Urinary bladder (tissue), 4 donors: ENCODE measurements around the gene SLCO2B1. TPM values are rescaled to one million over a fixed set of nuclear protein-coding genes. Genes with fewer than 3 reads are reported as not detected.

Experiments
- DNase-seq: peaks from one replicate; pipeline ENCODE4 v3.0.0-alpha.2; 2015; ENCODE audit errors: extremely low spot score
- H3K27ac ChIP-seq: one replicate; pipeline ENCODE4 v1.5.1; 2013; ENCODE audit warnings: low read depth, mild to moderate bottlenecking, moderate library complexity
- H3K36me3 ChIP-seq: one replicate; pipeline ENCODE4 v1.6.1; 2013; ENCODE audit warnings: mild to moderate bottlenecking, moderate library complexity; ENCODE audit not compliant: insufficient read depth
- H3K4me1 ChIP-seq: one replicate; pipeline ENCODE4 v1.6.1; 2013; ENCODE audit warnings: mild to moderate bottlenecking, moderate library complexity; ENCODE audit not compliant: insufficient read depth
- H3K4me3 ChIP-seq: one replicate; pipeline ENCODE4 v1.5.1; 2013; ENCODE audit warnings: low read depth, low read length
- WGBS: extraction: QIAGEN DNeasy Blood & Tissue Kit; methylation state at CpG from one replicate; pipeline ENCODE4 v1.1.7; 2013; 5-methylcytosine and 5-hydroxymethylcytosine counted together
- polyA plus RNA-seq: library from polyadenylated mRNA; stranded (reverse); fragments of 200-250 nt; gene quantifications from one replicate; pipeline ENCODE4 v1.2.3, GENCODE V29; 2013
- total RNA-seq: library from RNA; depleted of rRNA; stranded (reverse); fragments of >200 nt; gene quantifications from one replicate; pipeline ENCODE4 v1.2.3, GENCODE V29; 2014
- donor health status: healthy with polysubstance abuse.
- donor health status: healthy.

SLCO2B1 gene
- total and polyA plus RNA-seq, 2 donors, result 11.7 to 25.1 TPM

DNA sequence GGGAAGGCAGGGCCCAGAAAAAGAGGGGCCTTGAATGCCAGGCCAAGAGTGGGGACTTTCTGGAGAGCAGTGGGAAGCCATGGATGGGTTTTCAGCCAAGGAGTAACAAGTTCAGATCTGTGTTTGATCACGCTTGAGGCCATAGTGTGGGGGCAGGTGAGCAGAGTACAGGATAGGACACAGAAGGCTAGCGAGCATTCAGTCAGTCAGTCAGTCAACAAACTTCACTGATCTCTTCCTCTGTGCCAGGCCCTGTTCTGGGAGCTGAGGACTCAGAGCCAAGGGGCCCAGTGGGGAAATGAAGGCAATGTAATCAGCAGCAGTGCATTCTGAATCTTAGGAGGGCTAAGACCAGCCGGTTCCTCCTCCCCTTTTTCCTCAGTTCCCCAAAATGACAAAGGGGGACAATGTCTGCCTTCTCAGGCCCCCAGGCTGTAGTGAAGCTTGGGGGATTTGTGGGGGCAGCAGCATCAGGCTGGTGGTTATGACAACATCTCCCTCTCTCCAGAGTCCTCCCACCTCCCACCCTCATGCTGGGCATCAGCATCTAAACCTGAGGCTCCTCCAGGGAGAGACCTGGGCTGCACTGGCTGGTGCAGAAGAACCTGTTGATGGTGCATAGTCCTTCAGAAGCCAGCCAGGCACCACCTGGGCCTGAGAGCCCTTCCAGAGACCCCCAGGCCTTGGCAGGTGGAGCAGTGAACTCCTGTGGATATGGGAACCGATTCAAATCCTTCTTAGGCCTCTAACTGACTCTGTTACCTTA lies 46.8 kb downstream of the SLCO2B1 start:
- WGBS, result 92% methylated on average over 4 of the region's 4 CpGs
- DNase-seq, result no peak

DNA sequence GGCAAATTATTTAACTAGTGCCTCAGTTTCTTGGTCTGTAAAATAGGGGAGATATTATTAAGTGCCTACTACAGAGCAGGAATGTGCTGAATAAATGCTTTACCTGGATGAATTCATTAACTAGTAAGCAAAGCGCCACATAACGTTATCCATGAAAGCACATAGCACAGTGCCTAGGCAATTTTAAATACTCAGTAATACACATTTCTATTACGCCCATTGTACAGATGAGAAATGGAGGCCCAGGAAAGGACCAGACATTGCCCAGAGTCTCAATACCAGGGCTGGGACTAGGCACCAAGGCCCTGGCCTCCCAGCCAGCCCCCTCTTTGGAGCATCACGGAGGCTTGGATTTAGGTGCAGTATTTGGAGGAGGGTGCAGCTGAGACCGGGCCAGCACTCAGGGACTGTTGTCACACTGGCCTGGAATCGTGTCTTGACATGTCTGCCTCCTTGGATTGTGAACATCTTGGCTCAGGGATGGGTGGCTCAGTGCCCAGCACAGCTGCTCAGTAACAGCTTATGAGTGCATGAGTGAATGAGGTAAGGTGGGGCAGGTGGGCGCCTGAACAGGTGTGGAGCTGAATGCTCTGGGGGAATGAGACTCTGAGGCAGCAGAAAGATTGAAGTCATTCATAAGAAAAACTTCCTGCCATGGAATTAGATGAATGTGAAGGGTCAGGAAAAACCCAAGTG lies 47.5 kb downstream of the SLCO2B1 start:
- Histone ChIP-seq H3K4me3 (no peak overlapping the region), H3K36me3 (no peaks in the 10 kb centered on the region), H3K27ac (no peak overlapping the region), H3K4me1 (no peaks in the 10 kb centered on the region)
- 89% methylated on average over 7 of the region's 7 CpGs for WGBS
- no peak for DNase-seq

More for the DNA sequence above, 46.8 kb downstream of the SLCO2B1 start:
- Histone ChIP-seq H3K4me3 (no peak overlapping the region), H3K36me3 (no peaks in the 10 kb centered on the region), H3K27ac (no peak overlapping the region), H3K4me1 (no peaks in the 10 kb centered on the region)

DNA sequence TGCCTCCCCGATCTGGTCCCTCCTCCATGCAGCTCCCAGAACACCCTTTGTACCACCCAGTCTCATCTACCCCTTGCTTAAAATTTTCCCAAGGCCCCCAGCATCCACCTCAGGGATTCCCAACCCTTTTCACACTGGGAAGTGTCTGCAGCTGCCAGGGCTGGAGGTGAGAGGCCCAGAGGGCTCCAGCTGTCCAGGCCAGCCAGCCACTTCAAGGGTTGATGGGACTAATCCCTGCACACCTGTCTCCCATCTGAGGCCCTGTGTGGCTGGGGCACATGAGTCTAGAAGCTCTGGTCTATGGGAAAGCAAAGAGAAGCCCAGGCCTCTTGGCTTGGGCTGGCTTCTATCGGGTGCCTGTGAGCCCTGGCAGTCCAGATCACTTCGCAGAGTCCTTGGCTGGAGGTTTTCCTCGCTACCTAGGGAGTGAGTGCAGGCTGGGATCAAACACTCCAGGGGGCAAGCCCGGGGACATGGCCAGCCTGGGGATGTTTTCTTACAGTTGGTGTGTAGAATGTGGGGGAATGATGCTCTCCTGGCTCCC lies 48.6 kb downstream of the SLCO2B1 start:
- H3K4me3 ChIP-seq, result no peak overlapping the region
- DNase-seq, result no peak
- WGBS, result 87% methylated on average over 5 of the region's 5 CpGs
- H3K4me1 ChIP-seq, result no peaks in the 10 kb centered on the region
- H3K27ac ChIP-seq, result no peak overlapping the region
- no peaks in the 10 kb centered on the region for H3K36me3 ChIP-seq

DNA sequence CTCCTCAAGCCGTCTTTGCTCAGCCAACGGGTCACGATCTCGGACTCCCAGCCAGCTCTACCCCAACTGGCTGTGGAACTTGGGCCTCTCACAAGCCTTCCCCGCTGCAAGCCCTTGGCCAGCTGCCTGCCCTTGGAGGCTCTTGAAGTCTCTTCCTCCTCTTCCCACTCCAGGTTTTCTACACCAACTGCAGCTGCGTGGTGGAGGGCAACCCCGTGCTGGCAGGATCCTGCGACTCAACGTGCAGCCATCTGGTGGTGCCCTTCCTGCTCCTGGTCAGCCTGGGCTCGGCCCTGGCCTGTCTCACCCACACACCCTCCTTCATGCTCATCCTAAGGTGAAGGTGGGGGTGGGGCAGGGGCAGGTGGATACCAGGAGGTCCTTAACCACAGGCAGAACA lies 49.1 kb downstream of the SLCO2B1 start:
- no peak for DNase-seq
- WGBS, result 65% methylated on average over 10 of the region's 10 CpGs
- Histone ChIP-seq H3K4me3 (no peak overlapping the region), H3K36me3 (no peaks in the 10 kb centered on the region), H3K27ac (no peak overlapping the region), H3K4me1 (no peaks in the 10 kb centered on the region)

DNA sequence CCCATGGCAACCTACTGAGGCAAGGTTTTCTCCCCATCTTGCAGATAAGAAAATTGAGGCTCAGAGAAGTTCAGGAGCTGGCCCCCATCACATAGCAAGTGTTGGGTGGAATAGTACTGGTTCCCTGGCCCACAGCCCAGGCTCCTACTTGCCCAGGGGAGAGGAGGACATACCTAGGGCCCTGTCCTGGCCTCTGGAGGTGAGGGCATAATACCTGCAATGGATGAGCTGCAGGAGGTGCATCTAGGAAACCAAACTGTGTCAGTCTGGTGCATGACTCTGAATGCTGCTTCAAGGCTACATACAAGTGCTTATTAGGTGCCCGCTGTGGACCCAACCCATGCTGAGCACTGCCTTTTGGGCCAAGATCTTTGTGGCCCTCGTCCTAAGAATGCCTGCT lies 49.6 kb downstream of the SLCO2B1 start:
- Histone ChIP-seq H3K4me3 (no peak overlapping the region), H3K36me3 (no peaks in the 10 kb centered on the region), H3K4me1 (no peaks in the 10 kb centered on the region), H3K27ac (no peak overlapping the region)
- DNase-seq, result no peak
- 90% methylated on average over 2 of the region's 2 CpGs for whole genome bisulfite sequencing

DNA sequence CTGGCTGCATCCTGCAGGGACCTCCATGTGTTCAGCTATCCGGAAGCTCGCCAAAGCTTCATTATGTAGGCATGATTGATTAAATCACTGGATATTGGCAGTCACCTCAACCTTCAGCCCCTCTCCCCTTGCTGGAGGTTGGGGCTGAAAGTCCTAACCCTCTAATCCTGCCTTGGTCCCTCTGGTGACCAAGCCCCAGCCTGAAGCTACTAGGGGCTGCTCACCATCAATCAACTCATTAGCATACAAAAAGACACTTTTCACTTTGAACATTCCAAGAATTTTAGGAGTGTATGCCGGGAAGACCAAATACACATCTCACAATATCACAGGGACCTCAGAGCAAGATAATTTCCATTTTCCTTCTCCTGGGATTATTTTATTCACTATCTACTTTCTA lies 50.9 kb downstream of the SLCO2B1 start:
- Histone ChIP-seq H3K27ac (no peak overlapping the region), H3K36me3 (no peaks in the 10 kb centered on the region), H3K4me1 (no peaks in the 10 kb centered on the region), H3K4me3 (no peak overlapping the region)
- WGBS, result 79% methylated on average over 3 of the region's 3 CpGs
- no peak for DNase-seq

DNA sequence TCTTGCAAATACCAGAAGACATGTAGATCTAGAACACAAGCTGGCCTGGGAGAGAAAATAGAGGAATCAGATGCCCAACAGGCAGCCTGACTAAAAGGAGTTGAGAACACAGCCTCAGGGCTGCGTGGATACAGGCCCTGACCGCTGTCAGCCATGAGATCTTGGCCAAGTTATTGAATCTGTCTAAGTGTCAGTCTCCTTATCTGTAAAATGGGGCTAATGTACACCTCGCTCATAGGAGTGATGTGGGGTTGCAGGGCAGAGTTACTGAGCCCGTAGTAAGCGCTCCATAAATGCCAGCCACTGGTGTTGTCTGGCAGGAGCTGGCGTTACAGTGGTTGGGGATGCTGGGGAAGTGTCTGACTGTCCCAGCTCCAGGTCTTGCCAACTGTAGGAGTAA lies 51.3 kb downstream of the SLCO2B1 start:
- no peak for DNase-seq
- no peak overlapping the region for H3K4me3 ChIP-seq
- H3K4me1 ChIP-seq, result no peaks in the 10 kb centered on the region
- no peak overlapping the region for H3K27ac ChIP-seq
- H3K36me3 ChIP-seq, result no peaks in the 10 kb centered on the region
- 93% methylated on average over 6 of the region's 6 CpGs for WGBS

DNA sequence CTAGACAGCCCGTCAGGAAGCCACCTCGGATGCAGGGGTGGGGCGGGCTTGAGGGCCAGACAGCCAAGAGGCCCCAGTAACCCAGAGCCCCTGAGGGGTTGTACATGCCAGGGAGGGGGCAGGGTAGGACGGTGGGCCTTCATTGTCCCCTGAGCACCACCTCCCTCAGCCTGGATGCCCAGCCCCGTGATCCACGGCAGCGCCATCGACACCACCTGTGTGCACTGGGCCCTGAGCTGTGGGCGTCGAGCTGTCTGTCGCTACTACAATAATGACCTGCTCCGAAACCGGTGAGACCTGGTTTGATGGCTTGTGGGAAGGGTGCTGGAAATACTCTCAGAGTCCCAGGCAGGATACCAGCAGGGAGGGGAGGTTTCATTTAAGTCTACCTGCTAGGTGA lies 52.2 kb downstream of the SLCO2B1 start:
- no peak overlapping the region for H3K4me3 ChIP-seq
- H3K36me3 ChIP-seq, result no peaks in the 10 kb centered on the region
- DNase-seq, result no peak
- WGBS, result 85% methylated on average over 13 of the region's 13 CpGs
- no peak overlapping the region for H3K27ac ChIP-seq
- H3K4me1 ChIP-seq, result no peaks in the 10 kb centered on the region

DNA sequence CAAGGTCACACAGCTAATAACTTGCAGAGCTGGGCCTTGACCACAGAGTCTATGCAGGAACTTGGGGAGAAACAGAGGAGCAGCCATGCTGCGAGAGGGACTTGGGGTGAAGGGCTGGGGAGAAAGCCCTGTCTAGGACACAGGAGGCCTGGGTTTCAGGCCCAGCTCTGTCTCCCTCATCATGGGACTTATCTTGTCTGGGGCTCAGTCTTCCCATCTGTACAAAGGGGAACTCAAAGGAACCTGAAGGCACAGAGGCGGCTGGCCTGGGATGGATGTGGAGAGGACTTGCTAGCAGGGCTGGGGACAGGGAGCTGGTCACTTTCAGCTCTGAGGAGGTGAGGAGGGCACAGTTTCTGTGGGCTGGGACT lies 52.7 kb downstream of the SLCO2B1 start:
- 98% methylated on average over 2 of the region's 2 CpGs for WGBS
- Histone ChIP-seq H3K4me3 (no peak overlapping the region), H3K27ac (no peak overlapping the region), H3K4me1 (no peaks in the 10 kb centered on the region), H3K36me3 (no peaks in the 10 kb centered on the region)
- no peak for DNase-seq

DNA sequence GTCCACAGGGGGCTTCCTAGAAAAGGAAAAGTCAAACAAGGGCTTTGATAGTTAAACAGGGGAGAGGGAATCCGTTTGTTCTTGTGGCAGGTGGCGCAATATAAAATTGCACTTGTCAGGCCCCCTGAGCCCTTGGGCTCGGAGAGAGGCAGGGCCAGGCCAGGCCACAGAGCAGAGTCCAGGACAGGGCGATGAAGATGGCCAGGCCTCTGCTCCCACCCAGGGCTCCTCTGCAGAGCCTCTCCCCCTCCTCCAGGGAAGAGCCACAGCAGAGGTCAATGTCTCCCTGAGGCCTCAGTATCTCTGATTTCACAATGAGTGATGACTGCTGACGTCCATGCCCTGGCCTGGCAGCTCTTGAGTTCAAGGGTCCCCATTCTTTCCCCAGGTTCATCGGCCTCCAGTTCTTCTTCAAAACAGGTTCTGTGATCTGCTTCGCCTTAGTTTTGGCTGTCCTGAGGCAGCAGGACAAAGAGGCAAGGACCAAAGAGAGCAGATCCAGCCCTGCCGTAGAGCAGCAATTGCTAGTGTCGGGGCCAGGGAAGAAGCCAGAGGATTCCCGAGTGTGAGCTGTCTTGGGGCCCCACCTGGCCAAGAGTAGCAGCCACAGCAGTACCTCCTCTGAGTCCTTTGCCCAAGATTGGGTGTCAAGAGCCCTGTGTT lies 53.2 kb downstream of the SLCO2B1 start:
- DNase-seq, result no peak
- Histone ChIP-seq H3K27ac (no peak overlapping the region), H3K4me3 (no peak overlapping the region), H3K4me1 (no peaks in the 10 kb centered on the region), H3K36me3 (no peaks in the 10 kb centered on the region)
- WGBS, result 90% methylated on average over 10 of the region's 10 CpGs

DNA sequence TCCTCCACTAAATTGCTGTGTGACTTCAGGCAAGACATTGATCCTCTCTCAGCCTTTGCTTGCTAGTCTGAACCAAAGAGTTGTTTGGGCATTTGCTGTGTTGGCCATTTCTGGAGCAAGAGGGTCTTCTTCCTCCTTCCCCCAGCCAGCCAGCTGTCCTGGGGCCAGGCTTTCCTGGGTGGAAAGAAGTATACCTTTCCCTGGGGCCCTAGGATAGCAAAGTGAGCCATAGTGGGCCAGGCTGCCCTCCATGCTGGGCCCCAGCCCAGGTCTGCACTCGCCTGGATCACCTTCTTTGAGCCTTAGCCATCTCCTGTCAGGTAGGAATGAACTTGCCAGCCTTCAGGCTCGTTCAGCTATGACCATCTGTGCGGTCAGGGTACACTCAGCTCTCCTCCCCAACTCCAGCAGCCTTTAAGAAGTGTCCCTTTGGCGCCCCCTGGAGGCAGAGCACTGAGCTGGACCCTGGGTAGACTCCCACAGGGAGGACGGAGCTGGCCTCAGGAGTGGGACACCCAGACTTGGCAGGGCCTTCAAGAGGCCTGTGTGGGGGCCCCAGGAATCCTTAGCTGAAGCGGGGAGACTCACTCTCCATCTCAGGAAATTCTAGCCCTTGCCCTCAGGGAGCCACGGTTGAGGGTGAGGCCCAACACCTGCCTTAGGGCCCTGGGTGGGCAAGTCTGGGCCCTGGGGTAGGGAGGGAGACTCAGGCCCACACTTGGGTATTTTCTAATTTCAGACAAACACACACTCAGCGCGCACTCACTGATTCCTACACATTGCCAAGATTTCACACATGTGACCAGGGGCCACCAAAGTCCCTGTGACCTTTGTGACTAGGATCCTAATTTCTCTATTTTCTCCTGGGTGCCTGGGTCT lies 54.0 kb downstream of the SLCO2B1 start:
- no peaks in the 10 kb centered on the region for H3K4me1 ChIP-seq
- H3K4me3 ChIP-seq, result no peak overlapping the region
- H3K27ac ChIP-seq, result no peak overlapping the region
- H3K36me3 ChIP-seq, result no peaks in the 10 kb centered on the region
- 31% methylated on average over 9 of the region's 9 CpGs for whole genome bisulfite sequencing
- DNase-seq, result peak; percentile 41

DNA sequence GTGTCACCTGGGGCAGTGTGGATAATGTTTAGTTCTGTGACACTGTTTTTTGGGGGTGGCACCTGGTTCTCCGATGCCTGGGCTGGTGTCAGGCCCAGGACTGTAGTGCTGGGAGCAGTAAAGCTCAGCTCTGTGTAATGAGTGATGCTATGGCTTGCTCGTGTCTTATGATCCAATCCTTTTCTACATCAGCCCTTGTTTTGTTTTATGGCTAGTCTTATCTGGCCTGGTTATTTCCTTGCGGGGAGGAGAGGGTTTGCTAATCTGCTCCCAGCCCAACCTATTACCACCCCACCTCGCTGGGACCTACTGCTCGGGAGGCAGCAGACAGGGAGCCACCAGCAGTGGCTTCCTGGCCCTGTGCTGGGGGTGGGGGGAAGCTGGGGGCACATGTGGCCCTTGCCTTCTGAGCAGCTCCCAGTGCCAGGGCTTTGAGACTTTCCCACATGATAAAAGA lies 54.7 kb downstream of the SLCO2B1 start:
- Histone ChIP-seq H3K36me3 (no peaks in the 10 kb centered on the region), H3K27ac (no peak overlapping the region), H3K4me3 (no peak overlapping the region), H3K4me1 (no peaks in the 10 kb centered on the region)
- no peak for DNase-seq
- WGBS, result 55% methylated on average over 5 of the region's 5 CpGs

DNA sequence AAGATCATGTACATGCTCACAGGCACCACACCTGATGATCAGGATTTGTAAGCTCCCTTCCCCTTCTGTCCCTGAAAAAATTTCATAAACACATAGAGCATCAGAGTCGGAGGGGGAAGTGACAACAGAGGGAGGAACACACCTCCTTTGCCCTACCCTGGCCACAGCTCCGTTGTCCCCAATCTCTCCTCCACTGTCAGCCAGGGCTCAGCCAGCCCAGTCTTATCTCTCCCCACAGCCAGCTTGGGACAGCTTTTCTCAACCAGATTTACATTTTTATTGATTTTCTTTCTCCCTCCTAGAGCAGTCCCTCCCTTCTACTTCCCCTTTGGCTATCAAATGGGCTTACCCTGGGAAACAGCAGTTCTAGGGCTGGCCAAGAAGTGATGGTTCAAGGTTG lies 57.5 kb downstream of the SLCO2B1 start:
- Histone ChIP-seq H3K36me3 (no peaks in the 10 kb centered on the region), H3K4me1 (no peaks in the 10 kb centered on the region), H3K4me3 (no peak overlapping the region), H3K27ac (no peak overlapping the region)
- DNase-seq, result no peak
- 52% methylated on average over 2 of the region's 2 CpGs for WGBS
